ENCODE measurements around the gene LSM7. TPM values are rescaled to one million over a fixed set of nuclear protein-coding genes. Genes with fewer than 3 reads are reported as not detected.

The LSM7 gene
- total and polyA plus RNA-seq, 9 of the 15 experiments (the other 6 are each of a cell fraction or from before 2014, with no cell fraction given) = 40.5 to 690 (median 265) TPM

GRCh38 chr19:2274185-2274711 lies 54.1 kb downstream of the LSM7 start (continued):
- TF ChIP-seq CEBPB (tag; IDR thresholded peaks at IDR 0.05) = no peak
- no peak for TF ChIP-seq ATF1 (CRISPR knock-in tag; IDR thresholded peaks at IDR 0.05)
- TF ChIP-seq ATF1 (tag; IDR thresholded peaks at IDR 0.05) = 0 out of 2 replicates have a peak, but pooled peaks have one; percentile 0
- TF ChIP-seq RBM15 (IDR thresholded peaks at IDR 0.05; ENCODE audit: insufficient read depth, low read length) = no peak
- TF ChIP-seq BCOR (IDR thresholded peaks at IDR 0.05) = peak; percentile 23; the same call in 1 of the 2 replicates
- no peak for TF ChIP-seq ZNF407 (IDR thresholded peaks at IDR 0.05; ENCODE audit: low read depth)
- no peak for TF ChIP-seq ZKSCAN8 (CRISPR knock-in tag; IDR thresholded peaks at IDR 0.05)
- no peak for TF ChIP-seq RAD51 (IDR thresholded peaks at IDR 0.05; ENCODE audit: borderline replicate concordance, low read depth)
- no peak for TF ChIP-seq CTBP1 (IDR thresholded peaks at IDR 0.05; ENCODE audit: borderline replicate concordance)
- TF ChIP-seq PHF8 (IDR thresholded peaks at IDR 0.05; ENCODE audit: borderline replicate concordance, low read length) = no peak
- TF ChIP-seq PHB2 (IDR thresholded peaks at IDR 0.05; ENCODE audit: low read depth) = 0 out of 2 replicates have a peak, but pooled peaks have one; percentile 2
- no peak for TF ChIP-seq BRF1 (IDR thresholded peaks at IDR 0.05; ENCODE audit: borderline replicate concordance, extremely low read depth, insufficient read length)
- no peak for TF ChIP-seq MAFG (tag; conservative IDR thresholded peaks at IDR 0.05)

Measured in K562 (cell line).